Cardiac fibroblast (primary cell): ENCODE results near the gene PXN.
"Not testable (repeated sequence)": the region's sequence is repeated elsewhere in the genome, so short reads cannot be mapped to it uniquely, and the experiment has no call there.

Experiments
- DNase-seq, 2 donors: peaks; one replicate each; pipeline versions ENCODE4 v3.0.0 to v3.0.0-alpha.2; 2010; ENCODE audit warnings: low read depth in 2 of 2
- H3K4me3 ChIP-seq, 2 donors: replicated peaks in 1 of 2; 1 replicate in 1 of 2; 2 replicates in 1 of 2; pipeline ENCODE4 v1.5.1; 2011; ENCODE audit warnings: low read depth in 2 of 2, low read length in 2 of 2, mild to moderate bottlenecking in 2 of 2, moderate library complexity in 1 of 2
- CTCF ChIP-seq: IDR thresholded peaks from one replicate; pipeline ENCODE4 v1.5.1; 2011; ENCODE audit warnings: low read depth, mild to moderate bottlenecking, low read length, inconsistent platforms

Gene PXN

GRCh38 chr12:120252071-120252906, 13.2 kb downstream of the PXN start:
- DNase-seq, result no peak
- no peak overlapping the region for H3K4me3 ChIP-seq
- TF ChIP-seq CTCF, result no peak

DNA sequence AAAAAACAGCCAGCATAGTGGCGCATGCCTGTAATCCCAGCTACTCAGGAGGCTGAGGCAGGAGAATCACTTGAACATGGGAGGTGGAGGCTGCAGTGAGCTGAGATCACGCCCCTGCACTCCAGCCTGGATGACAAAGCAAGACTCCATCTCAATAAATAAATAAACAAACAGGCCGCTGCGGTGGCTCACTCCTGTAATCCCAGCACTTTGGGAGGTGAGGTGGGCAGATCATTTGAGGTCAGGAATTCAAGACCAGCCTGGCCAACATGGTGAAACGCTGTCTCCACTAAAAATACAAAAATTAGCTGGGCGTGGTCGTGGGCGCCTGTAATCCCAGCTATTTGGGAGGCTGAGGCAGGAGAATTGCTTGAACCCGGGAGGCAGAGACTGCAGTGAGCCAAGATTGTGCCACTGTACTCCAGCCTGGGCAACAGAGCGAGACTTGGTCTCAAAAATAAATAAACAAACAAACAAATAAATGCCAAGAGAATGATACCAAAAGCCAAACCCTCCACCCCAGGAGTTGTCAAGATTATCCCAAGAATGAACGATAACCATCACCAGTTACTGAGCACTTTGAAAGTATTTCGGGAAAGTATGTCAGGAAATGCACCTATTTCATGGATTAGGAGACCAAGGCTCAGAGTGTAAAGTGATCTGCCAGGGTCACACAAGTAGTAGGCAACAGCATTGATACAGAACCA, 14.0 kb downstream of the PXN start:
- not testable (repeated sequence) for H3K4me3 ChIP-seq, DNase-seq

DNA sequence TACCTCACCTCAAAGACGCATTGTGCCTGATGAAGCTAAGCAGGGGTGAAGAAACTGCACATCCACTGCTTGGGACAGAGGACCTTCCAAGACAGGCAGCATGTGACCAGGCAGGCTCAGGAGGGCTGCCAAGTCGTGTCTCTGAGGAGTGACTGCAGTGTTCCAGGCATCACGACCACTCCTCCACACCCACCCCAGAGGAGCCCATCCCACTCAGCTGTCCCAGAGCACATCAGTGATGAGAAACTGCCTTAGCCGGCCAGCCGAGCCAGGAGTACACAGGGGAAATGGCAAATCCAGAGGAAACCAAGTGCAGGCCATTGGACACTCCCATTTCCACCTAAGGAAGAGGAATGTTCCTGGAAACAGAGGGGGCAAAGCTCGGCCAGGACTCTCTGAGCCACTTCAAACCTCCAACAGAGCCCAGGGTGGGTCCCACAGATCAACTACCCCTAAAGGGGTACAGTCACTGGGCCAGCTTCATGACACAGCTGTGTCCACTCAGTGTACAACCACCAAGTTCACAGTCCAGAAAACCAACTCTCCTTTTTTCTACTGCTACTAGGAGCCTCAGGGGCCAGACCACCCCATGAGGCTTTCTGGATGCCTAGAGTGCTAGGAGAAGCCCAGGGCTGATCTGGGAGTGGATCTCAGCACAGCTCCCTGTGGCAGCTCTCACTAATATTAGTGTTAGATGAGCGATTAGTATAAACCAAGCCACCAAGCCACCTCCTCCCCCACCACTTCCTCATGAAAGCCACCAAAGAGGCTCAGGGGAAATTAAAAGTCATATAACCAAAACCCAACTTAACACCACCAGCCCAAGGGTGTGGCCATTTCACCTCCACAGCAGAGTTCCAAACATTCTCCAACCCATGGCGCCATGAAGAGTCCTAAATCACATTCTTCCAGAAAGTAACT, 15.4 kb downstream of the PXN start:
- peak; percentile 43 to 59 for DNase-seq
- H3K4me3 ChIP-seq, result no peak overlapping the region
- TF ChIP-seq CTCF, result no peak

GRCh38 chr12:120249266-120249874, 16.2 kb downstream of the PXN start:
- DNase-seq, result no peak
- peak overlapping the region in 1 of 2 donors; percentile 9 for H3K4me3 ChIP-seq
- no peak for TF ChIP-seq CTCF

GRCh38 chr12:120247621-120248030, 17.9 kb downstream of the PXN start:
- DNase-seq, result peak in 1 of 2 donors; percentile 73
- TF ChIP-seq CTCF, result no peak
- no peak overlapping the region for H3K4me3 ChIP-seq

DNA sequence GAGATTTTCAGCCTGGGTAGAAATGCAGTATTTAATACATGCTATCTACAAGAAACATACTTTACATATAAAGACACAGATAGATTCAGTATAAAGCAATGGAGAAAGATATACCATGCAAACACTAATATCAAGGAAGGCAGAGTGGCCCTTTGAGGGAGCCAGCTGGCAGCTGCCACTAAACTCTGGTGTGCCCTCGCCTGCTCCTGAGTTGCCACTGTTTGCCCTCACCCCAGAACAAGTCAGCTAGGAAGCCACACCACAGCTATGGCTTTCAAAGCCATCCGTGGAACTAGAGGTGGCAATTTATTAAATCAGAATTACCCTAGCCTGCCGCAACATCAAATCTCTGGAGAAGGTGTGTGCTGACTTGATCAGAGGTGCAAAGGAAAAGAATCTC, 18.3 kb downstream of the PXN start:
- H3K4me3 ChIP-seq, result no peak overlapping the region
- no peak for DNase-seq
- TF ChIP-seq CTCF, result no peak

DNA sequence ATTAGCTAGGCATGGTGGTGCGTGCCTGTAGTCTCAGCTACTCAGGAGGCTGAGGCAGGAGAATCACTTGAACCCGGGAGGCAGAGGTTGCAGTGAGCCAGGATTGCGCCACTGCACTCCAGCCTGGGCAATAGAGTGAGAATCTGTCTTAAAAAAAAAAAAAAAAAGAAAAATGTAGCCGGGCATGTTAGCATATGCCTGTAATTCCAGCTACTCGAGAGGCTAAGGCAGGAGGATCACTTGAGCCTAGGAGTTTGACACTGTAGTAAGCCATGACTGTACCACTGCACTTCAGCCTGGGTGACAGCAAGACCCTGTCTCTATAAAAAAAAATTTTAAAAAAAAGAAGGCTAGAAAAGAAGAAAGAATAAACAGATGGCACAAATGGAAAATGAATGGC, 18.8 kb downstream of the PXN start:
- H3K4me3 ChIP-seq, DNase-seq: not testable (repeated sequence)
